B cell (primary cell): ENCODE measurements around the gene USP49. TPM values are rescaled to one million over a fixed set of nuclear protein-coding genes. Genes with fewer than 3 reads are reported as not detected.

Experiments
- ATAC-seq: fragments of 200-7000 bp; cut with Tn5 transposase; one replicate; pipeline ENCODE4 v1.10.0; 2021; ENCODE audit warnings: low read depth, mild to moderate bottlenecking, moderate number of reproducible peaks, moderate library complexity
- CTCF ChIA-PET: fragments of 350-600 bp; sonication (Branson Sonifier 250); formaldehyde crosslinking; loops from one replicate; lab custom pipeline; 2021; ENCODE audit warnings: antibody characterized with exemption, inconsistent platforms; lab: Charles Lee
- POLR2A ChIA-PET: fragments of 350-600 bp; sonication (Branson Sonifier 250); formaldehyde crosslinking; loops from one replicate; lab custom pipeline; 2021; ENCODE audit warnings: antibody characterized with exemption; lab: Charles Lee
- DNase-seq: peaks from one replicate; pipeline ENCODE4 v3.0.0; 2013
- H2AFZ ChIP-seq: 2 replicates; pipeline ENCODE4 v1.6.1; 2012; ENCODE audit warnings: mild to moderate bottlenecking, low read depth, low read length; ENCODE audit not compliant: insufficient read depth, poor library complexity, severe bottlenecking
- H3K27ac ChIP-seq, 2 donors: 1 replicate in 1 of 2; 2 replicates in 1 of 2; pipeline ENCODE4 v1.5.1; 2012 to 2013; ENCODE audit warnings: low read length in 2 of 2, mild to moderate bottlenecking in 2 of 2, moderate library complexity in 1 of 2
- H3K27me3 ChIP-seq, 4 experiments: fragments of 200-600 bp in 1 of 4; sonication (generic) in 1 of 4; replicated peaks in 1 of 4; 1 replicate in 2 of 4; 2 replicates in 2 of 4; pipeline versions ENCODE4 v1.6.1 to v1.7.0; 2013 to 2016; ENCODE audit warnings: low read length in 3 of 4, mild to moderate bottlenecking in 2 of 4, mixed read lengths in 1 of 4, moderate library complexity in 1 of 4; ENCODE audit not compliant: insufficient read depth in 4 of 4, control insufficient read depth in 3 of 4; ENCODE audit errors: control extremely low read depth in 1 of 4
- H3K36me3 ChIP-seq, 2 experiments: replicated peaks in 1 of 2; 1 replicate in 1 of 2; 2 replicates in 1 of 2; pipeline versions ENCODE4 v1.6.1 to v1.7.1; 2013; ENCODE audit warnings: low read length in 1 of 2; ENCODE audit not compliant: insufficient read depth in 2 of 2, control insufficient read depth in 1 of 2; ENCODE audit errors: control extremely low read depth in 1 of 2, extremely low read depth in 1 of 2
- H3K4me1 ChIP-seq, 2 donors: fragments of 200-600 bp in 1 of 2; sonication (generic) in 1 of 2; 1 replicate in 1 of 2; 2 replicates in 1 of 2; pipeline versions ENCODE4 v1.5.1 to v1.6.1; 2013 to 2017; ENCODE audit warnings: low read length in 2 of 2; ENCODE audit not compliant: control insufficient read depth in 2 of 2, insufficient read depth in 2 of 2
- H3K4me2 ChIP-seq: replicated peaks from 2 replicates; pipeline ENCODE3; 2012; ENCODE audit warnings: mild to moderate bottlenecking, low read depth, low read length; ENCODE audit not compliant: poor library complexity, severe bottlenecking
- H3K4me3 ChIP-seq, 5 experiments: fragments of 200-600 bp in 1 of 5; sonication (generic) in 1 of 5; 1 replicate in 3 of 5; 2 replicates in 2 of 5; pipeline versions ENCODE4 v1.5.1 to v1.7.0; 2011 to 2016; ENCODE audit warnings: low read length in 4 of 5, mild to moderate bottlenecking in 4 of 5, low read depth in 2 of 5, control low read depth in 1 of 5, moderate library complexity in 1 of 5; ENCODE audit not compliant: insufficient read depth in 1 of 5; ENCODE audit errors: control extremely low read depth in 1 of 5, extremely low read depth in 1 of 5
- H3K79me2 ChIP-seq: fragments of 200-600 bp; sonication (generic); one replicate; pipeline ENCODE4 v1.6.0; 2016; ENCODE audit warnings: low read length; ENCODE audit not compliant: control insufficient read depth, insufficient read depth
- H3K9ac ChIP-seq: fragments of 200-600 bp; sonication (generic); 2 replicates; pipeline ENCODE4 v1.6.1; 2017; ENCODE audit warnings: mild to moderate bottlenecking, low read length, moderate library complexity
- H3K9me3 ChIP-seq, 3 donors: one replicate each; pipeline versions ENCODE4 v1.6.1 to v1.7.1; 2013; ENCODE audit warnings: low read length in 2 of 3; ENCODE audit not compliant: control insufficient read depth in 2 of 3, insufficient read depth in 1 of 3; ENCODE audit errors: control extremely low read depth in 1 of 3
- H4K20me1 ChIP-seq: 2 replicates; pipeline ENCODE4 v1.6.0; 2012; ENCODE audit warnings: mild to moderate bottlenecking, low read length; ENCODE audit not compliant: insufficient read depth, control insufficient read depth, poor library complexity, severe bottlenecking
- H3K27ac Mint-ChIP-seq: one replicate; pipeline ENCODE4 v1.8.0; 2021; ENCODE audit warnings: mixed read lengths
- H3K27me3 Mint-ChIP-seq: one replicate; pipeline ENCODE4 v1.8.0; 2021; ENCODE audit warnings: mixed read lengths
- H3K4me1 Mint-ChIP-seq: one replicate; pipeline ENCODE4 v1.8.0; 2021; ENCODE audit warnings: mixed read lengths
- H3K4me3 Mint-ChIP-seq: one replicate; pipeline ENCODE4 v1.8.0; 2021; ENCODE audit warnings: mixed read lengths
- H3K9me3 Mint-ChIP-seq: one replicate; pipeline ENCODE4 v1.8.0; 2022; ENCODE audit warnings: mixed read lengths; ENCODE audit not compliant: insufficient read depth
- CTCF ChIP-seq: fragments of 200-600 bp; IDR thresholded peaks from one replicate; pipeline ENCODE4 v1.8.0; 2022; ENCODE audit warnings: antibody characterized with exemption, mild to moderate bottlenecking
- EZH2 ChIP-seq: IDR thresholded peaks from 2 replicates; pipeline ENCODE4 v1.6.1; 2012; ENCODE audit warnings: borderline replicate concordance, low read depth, mild to moderate bottlenecking, moderate library complexity, low read length; ENCODE audit not compliant: insufficient read depth, poor library complexity, severe bottlenecking
- WGBS: methylation state at CpG from one replicate; pipeline ENCODE4 v1.1.5; 2013; ENCODE audit warnings: missing lambda C conversion rate; ENCODE audit not compliant: insufficient coverage; 5-methylcytosine and 5-hydroxymethylcytosine counted together
- intact Hi-C: fragments of 100-400 bp; cut with micrococcal nuclease; formaldehyde crosslinking; loops from one replicate; pipeline ENCODE4 v1.10.0; 2022
- polyA plus RNA-seq: library from polyadenylated mRNA; depleted of rRNA; stranded (reverse); fragments of >200 nt; gene quantifications from 2 replicates; pipeline ENCODE4 v1.2.3, GENCODE V29; 2012
- total RNA-seq, 2 donors: library from RNA; stranded (reverse); fragments of 120-200 nt in 1 of 2; gene quantifications; 1 replicate in 1 of 2; 2 replicates in 1 of 2; pipeline versions ENCODE4 v1.2.3 to v1.2.4, GENCODE V29; 2013 to 2022

USP49 gene
- total and polyA plus RNA-seq, 2 donors (not counting 1 experiment from before 2014, with no cell fraction given), result 2.6 to 9.9 TPM

- Mint-ChIP-seq H3K9me3 (no peaks in the 10 kb centered on the region), H3K4me3 (no peak overlapping the region), H3K4me1 (peaks cover 10% of the 10 kb centered on the region), H3K27ac (peak overlapping the region; percentile 89), H3K27me3 (no peaks in the 10 kb centered on the region)
- intact Hi-C loops, result loop anchor here (5.0 to 10.0 kb wide), 3 partner anchors 191 to 821 kb away; partner anchors contain the start of genes MRPS10, NFYA and OARD1
- no CpG with 5 or more reads among the region's 3 CpGs for WGBS
- peak overlapping the region; percentile 87 for H3K4me2 ChIP-seq
- peak overlapping the region; percentile 79 for H3K9ac ChIP-seq
- peak overlapping the region; percentile 71 to 92 for H3K27ac ChIP-seq
- H4K20me1 ChIP-seq, result no peaks in the 10 kb centered on the region
- ChIA-PET CTCF (interaction anchor here (0.6 to 2.3 kb wide), 5 partner anchors 25 to 657 kb away, joined by 3 to 20 read pairs (median 15); partner anchors contain the start of genes BYSL, MED20 and TOMM6), POLR2A (interaction anchor here (0.7 to 2.5 kb wide), 6 partner anchors 25 to 162 kb away, joined by 3 to 11 read pairs (median 6); partner anchors contain the start of genes BYSL, FRS3, MED20 and TAF8)
- peaks cover 10% of the 10 kb centered on the region for H3K79me2 ChIP-seq
- peak overlapping the region; percentile 82 for H2AFZ ChIP-seq
- H3K36me3 ChIP-seq, result no peaks in the 10 kb centered on the region
- ATAC-seq, result no peak
- H3K4me1 ChIP-seq, result peaks cover 15 to 17% of the 10 kb centered on the region in 2 donors
- peak overlapping the region in 2 of 5 experiments; percentile 85 to 96 for H3K4me3 ChIP-seq
- no peak for DNase-seq
- H3K9me3 ChIP-seq, result no peaks in the 10 kb centered on the region
- TF ChIP-seq EZH2, result no peak
- TF ChIP-seq CTCF, result no peak
- H3K27me3 ChIP-seq, result no peaks in the 10 kb centered on the region
These were observed 1.1 kb upstream of the USP49 start for GRCh38 chr6:41896281-41896680.
